ENCODE results near the gene GRWD1. TPM values are rescaled to one million over a fixed set of nuclear protein-coding genes. Genes with fewer than 3 reads are reported as not detected.

GRWD1 gene
- total and polyA plus RNA-seq, 10 of the 15 experiments (the other 5 are each of a cell fraction or from before 2014, with no cell fraction given), result 1.4 to 103 (median 30.7) TPM

DNA sequence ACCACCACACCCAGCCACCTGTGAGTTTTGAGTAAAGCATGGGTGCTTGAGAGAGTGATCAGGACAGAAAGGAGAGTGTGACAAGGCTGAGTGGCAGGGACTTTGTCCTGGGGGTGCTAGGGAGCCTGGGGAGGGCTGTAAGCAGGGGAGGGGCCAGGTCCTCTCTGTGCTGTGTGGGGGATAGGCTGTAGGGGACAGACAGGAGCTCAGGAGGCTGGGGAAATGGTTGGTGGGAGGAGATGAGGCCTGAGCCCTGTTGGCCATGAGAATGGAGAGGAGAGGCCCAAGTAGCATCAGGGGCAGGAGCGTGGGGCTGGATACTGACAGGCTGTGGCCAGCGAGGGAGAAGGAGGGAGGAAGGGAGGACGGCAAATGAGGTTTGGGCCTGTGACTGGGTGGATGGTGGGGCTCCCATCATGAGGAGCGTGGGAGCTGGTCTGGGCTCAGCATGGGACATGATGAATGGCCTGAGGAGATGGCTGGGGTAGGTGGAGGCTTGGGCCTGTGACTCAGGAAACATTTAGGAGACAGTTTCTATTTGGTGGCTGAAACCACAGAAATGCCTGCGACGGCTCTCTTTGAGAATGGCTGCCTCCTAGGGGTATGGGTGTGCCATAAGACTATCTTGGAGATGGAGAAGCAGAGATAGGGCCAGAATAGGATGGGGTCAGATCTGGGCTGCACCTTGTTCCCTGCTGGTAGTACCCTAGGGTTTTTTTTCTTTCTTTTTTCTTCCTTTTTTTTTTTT, 27.3 kb upstream of the GRWD1 start:
- Histone ChIP-seq H3K9ac (ENCODE audit: control insufficient read depth, insufficient read depth, low read length) (0 out of 2 replicates have a peak overlapping the region, but pooled peaks have one; percentile 1), H3K4me1 (ENCODE audit: control insufficient read depth, insufficient read depth, low read length) (peaks cover 8% of the 10 kb centered on the region), H3K27me3 (replicated peaks in 1 of 2; ENCODE audit: control insufficient read depth in 2 of 2, insufficient read depth in 2 of 2, low read length in 1 of 2) (no peaks in the 10 kb centered on the region; a peak in 1 of 4 replicates), H4K20me1 (ENCODE audit: control insufficient read depth, insufficient read depth) (no peaks in the 10 kb centered on the region), H3K4me3 (no peak overlapping the region), H3K27ac (ENCODE audit: control insufficient read depth, insufficient read depth) (no peak overlapping the region), H3K4me2 (ENCODE audit: control insufficient read depth, insufficient read depth) (peak overlapping the region; percentile 39), H2AFZ (ENCODE audit: control insufficient read depth, low read depth, low read length) (peak overlapping the region; percentile 88), H3K9me3 (replicated peaks; ENCODE audit: control insufficient read depth, insufficient read depth, low read length) (no peaks in the 10 kb centered on the region), H3K36me3 (ENCODE audit: control insufficient read depth in 2 of 2, insufficient read depth in 2 of 2, low read length in 1 of 2) (no peaks in the 10 kb centered on the region), H3K79me2 (ENCODE audit: control insufficient read depth, insufficient read depth, low read length) (no peaks in the 10 kb centered on the region)
- WGBS (ENCODE audit: insufficient coverage, insufficient replicate concordance, low lambda C conversion rate, missing lambda C conversion rate), result 57% methylated on average over 6 of the region's 6 CpGs
- SMC1A ChIA-PET (ENCODE audit: uncharacterized antibody, unreplicated experiment), result interaction anchor here (1.7 kb wide), 1 partner anchor 27 kb away, joined by 5 read pairs; the partner anchor contains the start of gene KDELR1
- ATAC-seq (peak; percentile 42), FAIRE-seq (no peak), DNase-seq (ENCODE audit: low read depth, low spot score) (no peak)
- no TSS peak for BruUV-seq (replicated peaks)
- RAD21 ChIA-PET (ENCODE audit: unreplicated experiment), result interaction anchor here (1.0 kb wide), 1 partner anchor 27 kb away, joined by 3 read pairs; no protein-coding TSS in a partner anchor
- in situ Hi-C loops (cut with MboI) (no loop called here), intact Hi-C loops (cut with micrococcal nuclease; ENCODE audit: unreplicated experiment) (no loop called here)
- CTCF ChIA-PET, result interaction anchor here (0.6 to 1.1 kb wide), 3 partner anchors 10 to 71 kb away, joined by 3 to 4 read pairs (median 3); partner anchors contain the start of gene KDELR1
- POLR2A ChIA-PET, result interaction anchor here (0.8 to 1.8 kb wide), 4 partner anchors 14 to 28 kb away, joined by 3 to 11 read pairs (median 3); partner anchors contain the start of gene GRWD1
- TF ChIP-seq KAT2A (conservative IDR thresholded peaks at IDR 0.05; ENCODE audit: control insufficient read depth, low read depth, low read length), result no peak
- TF ChIP-seq SMARCA5 (IDR thresholded peaks at IDR 0.05), result no peak
- TF ChIP-seq ESRRA (IDR thresholded peaks at IDR 0.05; ENCODE audit: low read length), result no peak
- TF ChIP-seq CREM (IDR thresholded peaks at IDR 0.05; ENCODE audit: low read depth), result no peak
- TF ChIP-seq ZNF217 (IDR thresholded peaks at IDR 0.05), result no peak
- no peak for TF ChIP-seq WRNIP1 (IDR thresholded peaks at IDR 0.05; ENCODE audit: borderline replicate concordance, low read depth, low read length)
- TF ChIP-seq, protein P1, sequence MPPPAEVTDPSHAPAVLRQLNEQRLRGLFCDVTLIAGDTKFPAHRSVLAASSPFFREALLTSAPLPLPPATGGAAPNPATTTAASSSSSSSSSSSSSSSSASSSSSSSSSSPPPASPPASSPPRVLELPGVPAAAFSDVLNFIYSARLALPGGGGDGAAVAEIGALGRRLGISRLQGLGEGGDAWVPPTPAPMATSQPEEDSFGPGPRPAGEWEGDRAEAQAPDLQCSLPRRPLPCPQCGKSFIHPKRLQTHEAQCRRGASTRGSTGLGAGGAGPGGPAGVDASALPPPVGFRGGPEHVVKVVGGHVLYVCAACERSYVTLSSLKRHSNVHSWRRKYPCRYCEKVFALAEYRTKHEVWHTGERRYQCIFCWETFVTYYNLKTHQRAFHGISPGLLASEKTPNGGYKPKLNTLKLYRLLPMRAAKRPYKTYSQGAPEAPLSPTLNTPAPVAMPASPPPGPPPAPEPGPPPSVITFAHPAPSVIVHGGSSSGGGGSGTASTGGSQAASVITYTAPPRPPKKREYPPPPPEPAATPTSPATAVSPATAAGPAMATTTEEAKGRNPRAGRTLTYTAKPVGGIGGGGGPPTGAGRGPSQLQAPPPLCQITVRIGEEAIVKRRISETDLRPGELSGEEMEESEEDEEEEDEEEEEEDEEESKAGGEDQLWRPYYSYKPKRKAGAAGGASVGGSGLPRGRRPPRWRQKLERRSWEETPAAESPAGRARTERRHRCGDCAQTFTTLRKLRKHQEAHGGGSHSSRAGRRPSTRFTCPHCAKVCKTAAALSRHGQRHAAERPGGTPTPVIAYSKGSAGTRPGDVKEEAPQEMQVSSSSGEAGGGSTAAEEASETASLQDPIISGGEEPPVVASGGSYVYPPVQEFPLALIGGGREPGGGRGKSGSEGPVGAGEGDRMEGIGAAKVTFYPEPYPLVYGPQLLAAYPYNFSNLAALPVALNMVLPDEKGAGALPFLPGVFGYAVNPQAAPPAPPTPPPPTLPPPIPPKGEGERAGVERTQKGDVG (CRISPR knock-in tag; IDR thresholded peaks at IDR 0.05), result no peak
- TF ChIP-seq BACH1 (IDR thresholded peaks at IDR 0.05; ENCODE audit: borderline replicate concordance), result no peak
- TF ChIP-seq, protein P2, sequence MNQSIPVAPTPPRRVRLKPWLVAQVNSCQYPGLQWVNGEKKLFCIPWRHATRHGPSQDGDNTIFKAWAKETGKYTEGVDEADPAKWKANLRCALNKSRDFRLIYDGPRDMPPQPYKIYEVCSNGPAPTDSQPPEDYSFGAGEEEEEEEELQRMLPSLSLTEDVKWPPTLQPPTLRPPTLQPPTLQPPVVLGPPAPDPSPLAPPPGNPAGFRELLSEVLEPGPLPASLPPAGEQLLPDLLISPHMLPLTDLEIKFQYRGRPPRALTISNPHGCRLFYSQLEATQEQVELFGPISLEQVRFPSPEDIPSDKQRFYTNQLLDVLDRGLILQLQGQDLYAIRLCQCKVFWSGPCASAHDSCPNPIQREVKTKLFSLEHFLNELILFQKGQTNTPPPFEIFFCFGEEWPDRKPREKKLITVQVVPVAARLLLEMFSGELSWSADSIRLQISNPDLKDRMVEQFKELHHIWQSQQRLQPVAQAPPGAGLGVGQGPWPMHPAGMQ (IDR thresholded peaks at IDR 0.05; ENCODE audit: borderline replicate concordance), result no peak
- TF ChIP-seq, protein P3, sequence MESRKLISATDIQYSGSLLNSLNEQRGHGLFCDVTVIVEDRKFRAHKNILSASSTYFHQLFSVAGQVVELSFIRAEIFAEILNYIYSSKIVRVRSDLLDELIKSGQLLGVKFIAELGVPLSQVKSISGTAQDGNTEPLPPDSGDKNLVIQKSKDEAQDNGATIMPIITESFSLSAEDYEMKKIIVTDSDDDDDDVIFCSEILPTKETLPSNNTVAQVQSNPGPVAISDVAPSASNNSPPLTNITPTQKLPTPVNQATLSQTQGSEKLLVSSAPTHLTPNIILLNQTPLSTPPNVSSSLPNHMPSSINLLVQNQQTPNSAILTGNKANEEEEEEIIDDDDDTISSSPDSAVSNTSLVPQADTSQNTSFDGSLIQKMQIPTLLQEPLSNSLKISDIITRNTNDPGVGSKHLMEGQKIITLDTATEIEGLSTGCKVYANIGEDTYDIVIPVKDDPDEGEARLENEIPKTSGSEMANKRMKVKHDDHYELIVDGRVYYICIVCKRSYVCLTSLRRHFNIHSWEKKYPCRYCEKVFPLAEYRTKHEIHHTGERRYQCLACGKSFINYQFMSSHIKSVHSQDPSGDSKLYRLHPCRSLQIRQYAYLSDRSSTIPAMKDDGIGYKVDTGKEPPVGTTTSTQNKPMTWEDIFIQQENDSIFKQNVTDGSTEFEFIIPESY (IDR thresholded peaks at IDR 0.05), result no peak
- TF ChIP-seq EGR1 (IDR thresholded peaks at IDR 0.05; ENCODE audit: borderline replicate concordance in 1 of 2, low read depth in 2 of 2, low read length in 2 of 2), result no peak
- no peak for TF ChIP-seq ZNF207 (IDR thresholded peaks at IDR 0.05; ENCODE audit: borderline replicate concordance)
- TF ChIP-seq CTCF (IDR thresholded peaks at IDR 0.05 in 2 of 3, conservative IDR thresholded peaks at IDR 0.05 in 1 of 3; ENCODE audit: control insufficient read depth in 2 of 3, extremely low read depth in 1 of 3, insufficient read depth in 1 of 3, low read depth in 3 of 3, low read length in 3 of 3), result peak; percentile 5 to 17 (median 16); a peak in 2 of 6 replicates

All from GM12878 (cell line).